Measurements from ENCODE around the gene PRSS22. TPM values are rescaled to one million over a fixed set of nuclear protein-coding genes. Genes with fewer than 3 reads are reported as not detected.
A peak's percentile ranks its signal among the peaks of the same experiment; 100 is the strongest.
"Not testable (repeated sequence)": the region's sequence is repeated elsewhere in the genome, so short reads cannot be mapped to it uniquely, and the experiment has no call there.

Gene PRSS22, protein sequence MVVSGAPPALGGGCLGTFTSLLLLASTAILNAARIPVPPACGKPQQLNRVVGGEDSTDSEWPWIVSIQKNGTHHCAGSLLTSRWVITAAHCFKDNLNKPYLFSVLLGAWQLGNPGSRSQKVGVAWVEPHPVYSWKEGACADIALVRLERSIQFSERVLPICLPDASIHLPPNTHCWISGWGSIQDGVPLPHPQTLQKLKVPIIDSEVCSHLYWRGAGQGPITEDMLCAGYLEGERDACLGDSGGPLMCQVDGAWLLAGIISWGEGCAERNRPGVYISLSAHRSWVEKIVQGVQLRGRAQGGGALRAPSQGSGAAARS
- 4.6 TPM for total RNA-seq

DNA sequence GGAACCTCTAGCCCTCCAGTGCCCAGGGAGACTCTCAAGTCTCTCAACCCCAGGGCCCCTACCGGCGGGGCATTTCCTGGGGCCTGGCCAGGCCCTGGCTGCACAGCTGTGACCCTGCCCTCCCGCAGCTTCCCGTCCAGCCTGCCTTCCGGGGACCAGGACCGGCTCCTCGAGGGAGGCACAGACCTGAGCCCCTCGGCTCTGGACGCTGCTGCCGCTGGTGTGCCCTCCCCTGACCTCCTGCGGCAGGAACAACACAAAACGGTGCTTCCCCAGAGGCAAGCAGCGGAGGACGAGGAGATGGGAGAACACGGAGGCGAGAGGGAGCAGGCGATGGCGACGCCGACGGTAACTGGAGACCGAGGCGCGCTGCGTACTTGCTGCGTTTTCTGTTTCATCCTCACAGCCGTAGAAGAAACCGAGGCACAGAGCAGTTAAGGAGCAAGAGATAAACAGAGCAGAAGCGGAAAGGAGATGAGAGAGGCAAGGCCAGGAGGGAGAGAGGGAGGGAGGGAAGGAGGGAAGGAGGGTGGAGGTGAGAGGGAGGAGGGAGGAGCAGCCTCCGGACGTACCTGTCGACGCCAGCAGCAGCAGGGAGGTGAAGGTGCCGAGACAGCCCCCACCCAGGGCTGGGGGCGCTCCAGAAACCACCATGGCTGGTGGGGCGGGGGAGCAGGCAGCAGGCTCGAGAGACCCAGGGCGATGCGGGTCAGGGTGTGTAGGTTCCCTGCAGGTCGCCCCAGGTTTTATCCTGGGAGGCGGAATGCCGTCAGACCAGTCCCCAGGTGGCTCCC, at the start of gene PRSS22:
PRSS22 (minus strand) TSS at position 720 of the 794 bp plus-strand sequence; CDS start at position 654, 66 bp downstream.
- DNase-seq: no peak

GRCh38 chr16:2907084-2907753, 49.2 kb upstream of the PRSS22 start:
- not testable (repeated sequence) for DNase-seq

DNA sequence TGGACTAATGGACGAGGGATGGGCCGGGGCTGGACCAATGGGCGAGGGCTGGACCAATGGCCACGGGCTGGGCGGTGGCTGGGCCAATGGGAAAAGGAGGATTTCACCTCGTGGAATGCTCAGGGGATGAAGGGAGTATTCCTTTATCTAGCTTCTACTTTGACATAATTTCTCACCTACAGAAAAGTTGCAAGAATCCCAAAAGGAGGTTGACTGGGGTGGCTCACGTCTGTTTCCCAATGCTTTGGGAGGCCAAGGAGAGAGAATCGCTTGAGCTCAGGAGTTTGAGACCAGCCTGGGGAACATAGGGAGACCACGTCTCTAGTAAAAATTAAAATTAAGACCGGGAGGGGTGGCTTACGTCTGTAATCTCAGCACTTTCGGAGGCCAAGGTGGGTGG, 48.0 kb upstream of the PRSS22 start:
- no peak for DNase-seq

- peak; percentile 97 for DNase-seq
Measured at GRCh38 chr16:2905241-2905987, 47.4 kb upstream of the PRSS22 start.

GRCh38 chr16:2904922-2905240, 46.9 kb upstream of the PRSS22 start:
- DNase-seq: no peak

GRCh38 chr16:2904100-2904921, 46.3 kb upstream of the PRSS22 start:
- peak; percentile 84 for DNase-seq

GRCh38 chr16:2902337-2903130, 44.6 kb upstream of the PRSS22 start:
- no peak for DNase-seq

DNA sequence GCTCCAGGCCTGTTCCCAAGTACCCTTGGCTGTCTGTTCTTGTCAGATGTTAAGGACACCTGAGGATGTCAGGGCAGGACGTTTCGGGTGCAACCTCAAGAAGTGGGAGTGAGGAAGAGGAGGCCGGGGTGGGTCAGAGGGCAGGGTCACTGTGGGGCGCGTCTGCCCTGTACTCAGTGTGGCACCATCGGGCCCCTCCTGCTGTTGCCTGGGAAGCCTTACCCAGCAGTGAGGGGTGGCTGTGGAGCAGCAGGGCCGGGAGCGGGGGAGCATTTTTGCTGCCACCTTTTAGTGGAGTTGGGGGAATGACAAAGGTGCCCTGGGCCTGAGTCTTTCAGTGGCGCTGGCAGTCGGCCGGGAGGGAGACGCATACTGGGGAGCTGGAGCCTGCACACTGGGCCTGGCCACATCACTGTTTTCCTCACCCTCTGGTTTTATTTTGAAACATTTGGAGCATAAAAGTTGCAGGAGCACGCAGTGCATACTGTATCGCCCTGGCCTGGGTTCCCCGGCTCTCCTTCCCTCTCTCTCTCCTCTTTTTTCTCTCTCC, 42.6 kb upstream of the PRSS22 start:
- no peak for DNase-seq

GRCh38 chr16:2899564-2900072, 41.6 kb upstream of the PRSS22 start:
- DNase-seq: no peak

- DNase-seq: no peak
Measured at GRCh38 chr16:2898831-2899563, 41.0 kb upstream of the PRSS22 start.

DNA sequence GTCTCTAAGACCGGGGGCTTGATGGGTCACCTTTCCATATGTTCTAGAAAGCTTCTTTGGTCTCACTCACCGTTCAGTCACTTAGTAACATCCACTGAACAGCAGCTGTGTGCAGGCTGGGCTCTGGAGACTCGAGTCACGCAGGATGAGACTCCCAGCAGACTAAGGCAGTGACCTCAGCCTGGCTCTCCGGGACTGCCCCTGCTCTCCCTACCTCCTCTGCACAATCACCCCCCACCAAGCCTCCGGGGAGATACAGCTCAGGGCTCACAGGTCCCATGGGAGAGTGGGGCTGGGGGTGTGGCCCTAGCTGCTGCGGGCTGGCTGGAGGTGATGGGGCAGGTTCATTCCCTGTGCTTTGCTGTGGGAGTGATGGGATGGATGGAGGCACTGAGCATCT, 39.1 kb upstream of the PRSS22 start:
- no peak for DNase-seq

DNA sequence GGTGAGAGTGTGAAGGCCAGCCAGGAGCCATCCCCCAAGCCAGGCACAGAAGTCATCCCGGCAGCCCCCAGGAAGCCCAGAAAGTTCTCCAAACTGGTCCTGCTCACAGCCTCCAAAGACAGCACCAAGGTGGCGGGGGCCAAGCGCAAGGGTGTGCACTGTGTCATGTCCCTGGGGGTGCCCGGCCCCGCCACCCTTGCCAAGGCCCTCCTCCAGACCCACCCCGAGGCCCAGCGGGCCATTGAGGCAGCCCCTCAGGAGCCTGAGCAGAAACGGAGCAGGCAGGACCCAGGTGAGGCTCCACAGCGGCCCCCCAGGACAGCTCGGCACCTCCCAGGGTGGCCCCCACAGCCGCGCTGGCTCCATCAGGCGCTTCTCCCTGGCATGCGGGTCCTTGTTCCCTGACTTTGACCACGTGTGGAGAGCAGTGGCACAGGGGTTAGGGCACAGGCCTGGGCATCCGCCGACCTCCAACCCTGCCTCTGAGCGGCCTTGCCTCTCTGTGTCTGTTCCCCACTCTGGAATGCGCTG, 38.6 kb upstream of the PRSS22 start:
- DNase-seq: no peak

DNA sequence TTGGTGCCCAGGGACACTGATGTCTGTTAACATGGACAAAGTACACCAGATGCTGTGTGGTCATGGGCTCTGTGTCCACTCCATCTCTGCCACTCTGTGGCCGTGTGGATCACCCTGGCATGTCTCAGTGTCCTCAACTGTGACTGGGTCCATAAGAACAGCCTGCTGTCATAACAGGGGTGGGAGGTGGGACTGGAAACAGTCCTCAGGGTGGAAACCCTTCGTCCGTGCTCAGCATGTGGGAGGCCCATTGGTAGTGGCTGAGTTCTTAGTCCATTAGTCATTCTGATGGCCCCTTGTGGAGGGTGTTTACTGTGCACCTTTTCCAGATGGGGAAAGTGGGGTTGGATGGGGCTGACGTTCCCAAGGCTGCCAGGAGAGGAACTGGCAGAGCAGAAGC, 37.8 kb upstream of the PRSS22 start:
- DNase-seq: no peak

GRCh38 chr16:2894231-2894630, 36.3 kb upstream of the PRSS22 start:
- no peak for DNase-seq

GRCh38 chr16:2884041-2884451, 26.1 kb upstream of the PRSS22 start:
- no peak for DNase-seq

- no peak for DNase-seq
Measured at GRCh38 chr16:2883458-2883908, 25.5 kb upstream of the PRSS22 start.

DNA sequence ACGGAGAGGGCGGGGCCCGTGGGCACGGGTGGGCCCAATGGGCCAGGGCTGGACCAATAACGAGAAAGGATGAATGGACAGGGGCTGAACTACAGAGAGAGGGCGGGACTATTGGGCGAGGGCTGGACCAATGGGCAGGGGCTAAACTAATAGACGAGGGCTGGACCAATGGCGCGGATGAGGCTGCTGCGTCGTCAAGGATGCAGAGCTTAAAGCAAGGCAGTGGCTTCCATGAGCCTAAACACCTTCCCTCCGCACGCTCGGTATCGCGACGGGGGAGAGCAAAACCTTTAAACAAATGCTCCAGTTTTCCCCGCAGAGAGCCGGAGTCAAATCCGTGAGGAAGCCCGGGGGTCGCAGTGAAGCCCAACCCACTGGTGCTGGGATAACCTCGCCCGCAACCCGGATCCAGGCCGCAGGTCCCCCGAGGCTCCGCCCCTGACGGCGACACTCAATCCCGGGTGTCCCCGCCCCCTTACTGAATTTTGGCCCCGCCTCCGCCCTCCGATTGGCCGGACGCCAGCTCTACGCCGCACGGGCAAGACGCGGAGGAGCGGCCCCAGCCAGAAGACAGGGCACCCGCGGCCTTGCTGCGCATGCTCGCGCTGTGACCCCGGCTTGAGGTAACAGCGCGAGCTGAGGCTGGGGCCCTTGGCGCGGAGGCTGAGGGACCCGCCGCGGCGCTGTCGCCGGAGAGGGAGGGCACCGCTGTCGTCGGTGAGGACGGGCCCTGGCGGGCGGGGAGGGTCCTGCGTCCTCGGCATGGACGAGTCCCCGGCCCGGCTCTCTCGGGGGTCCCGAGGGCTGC, 24.9 kb upstream of the PRSS22 start, which contains the start of gene FLYWCH2:
FLYWCH2 (plus strand) TSS at position 566 of the 808 bp plus-strand sequence. CDS start 13,235 bp downstream, outside the sequence.
- DNase-seq: peak; percentile 97

Measured in skin of body (tissue), 2 donors.